Mammary epithelial cell (primary cell): ENCODE data around the gene RAPGEF1.

Experiments
- CTCF ChIP-seq, 2 donors: IDR thresholded peaks in 1 of 2; conservative IDR thresholded peaks in 1 of 2; 2 replicates each; pipeline ENCODE4 v1.5.1; 2011 to 2012; ENCODE audit warnings: inconsistent platforms in 2 of 2, low read length in 2 of 2, mild to moderate bottlenecking in 2 of 2, control low read depth in 1 of 2, low read depth in 1 of 2; ENCODE audit not compliant: insufficient read depth in 1 of 2; ENCODE audit errors: extremely low read depth in 1 of 2
- EZH2 ChIP-seq: IDR thresholded peaks from 2 replicates; pipeline ENCODE4 v1.6.1; 2012; ENCODE audit warnings: low read length, inconsistent platforms, borderline replicate concordance

GRCh38 chr9:131784748-131785501 is 45.0 kb upstream of the RAPGEF1 start:
- TF ChIP-seq CTCF (conservative IDR thresholded peaks at IDR 0.05 in 1 of 2, IDR thresholded peaks at IDR 0.05 in 1 of 2; ENCODE audit: extremely low read depth in 1 of 2, insufficient read depth in 1 of 2, low read depth in 1 of 2, low read length in 2 of 2) (no peak), EZH2 (no peak)
